Stimulated activated CD4-positive, alpha-beta T cell treated with anti-CD3 and anti-CD28 coated beads, Interleukin-12 subunit alpha, Interleukin-12 subunit beta, amount 100 ng/mL, for 48 hours (primary cell): ENCODE data around the gene RELN.
"Not testable (repeated sequence)": the region's sequence is repeated elsewhere in the genome, so short reads cannot be mapped to it uniquely, and the experiment has no call there.

Experiments
- DNase-seq, 3 donors: peaks; one replicate each; pipeline ENCODE4 v3.0.0-alpha.2; 2020; ENCODE audit warnings: low read depth in 2 of 3, low spot score in 1 of 3

Gene RELN

DNA sequence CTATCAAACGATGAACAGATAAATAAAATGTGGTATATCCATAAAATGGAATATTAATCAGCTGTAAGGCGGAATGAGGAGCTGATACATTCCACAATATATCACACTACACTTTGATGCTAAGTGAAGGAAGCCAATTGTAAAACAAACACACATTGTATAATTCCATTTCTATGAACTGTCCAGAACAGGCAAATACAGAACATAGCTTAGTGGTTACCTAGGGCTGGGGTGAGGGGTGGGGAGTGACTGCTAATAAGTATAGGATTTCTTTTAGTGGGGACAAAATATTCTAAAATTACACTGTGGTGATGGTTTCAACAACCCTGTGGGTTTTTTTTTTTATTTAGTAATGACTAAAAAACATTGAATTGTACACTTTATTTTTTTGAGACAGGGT is 461.3 kb downstream of the RELN start:
- DNase-seq: no peak

DNA sequence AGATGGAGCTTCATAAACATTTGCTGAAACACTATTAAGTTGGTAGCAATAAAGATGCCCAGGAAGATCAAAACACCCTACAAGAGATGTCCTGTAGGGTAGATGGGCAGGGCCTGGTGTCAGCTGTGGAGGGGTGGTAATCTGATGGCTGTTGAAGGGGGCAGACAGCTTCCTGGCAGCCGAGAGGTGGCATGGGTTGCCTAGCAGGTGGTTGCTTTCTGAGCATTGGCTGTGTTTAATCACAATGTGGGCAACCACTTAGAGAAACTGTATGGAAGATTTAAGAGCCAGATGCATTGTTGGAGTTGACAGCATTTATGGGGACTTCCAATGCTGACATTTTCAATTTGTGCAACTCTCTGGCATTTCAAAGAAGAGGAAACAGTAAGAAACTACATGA is 463.5 kb downstream of the RELN start:
- DNase-seq: no peak

DNA sequence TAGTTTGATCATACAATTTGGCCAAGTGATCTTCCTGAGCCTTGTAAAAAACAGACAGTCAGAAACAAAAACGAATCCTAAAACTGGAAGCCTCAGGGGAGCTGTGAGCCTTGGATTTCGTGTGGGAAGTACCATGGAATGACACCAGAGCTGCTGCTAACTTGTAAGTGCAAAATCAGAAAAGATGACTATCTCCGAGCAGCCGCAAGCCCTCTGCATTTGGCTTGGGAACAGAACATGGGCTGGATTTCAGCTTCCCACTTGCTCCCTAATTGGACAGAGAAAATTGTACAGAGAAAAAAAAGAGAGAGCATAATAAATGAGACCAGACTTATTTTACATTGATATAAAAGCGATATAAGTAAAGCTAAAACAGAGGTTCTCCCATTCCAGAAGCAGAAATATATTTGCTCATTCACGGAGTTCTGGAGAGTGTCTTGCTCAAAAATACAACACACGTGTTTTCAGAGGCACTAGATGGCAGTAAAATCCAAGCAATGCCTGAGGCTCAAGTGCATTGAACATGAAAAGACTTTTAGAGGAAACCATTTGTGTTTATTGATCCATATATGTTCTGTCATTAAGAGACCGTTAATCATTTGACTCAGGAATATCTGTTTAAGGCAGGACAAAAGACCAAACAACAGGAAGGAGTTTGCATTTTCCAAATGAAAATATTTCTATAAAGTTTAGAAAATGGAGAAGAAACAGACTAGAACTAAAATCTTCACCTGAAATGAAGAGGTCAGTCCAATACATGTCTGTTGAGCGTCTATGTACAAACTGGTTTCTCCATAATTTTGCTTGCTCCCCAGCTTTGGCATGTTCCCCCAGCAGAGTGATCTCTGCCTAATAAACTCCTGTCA is 465.2 kb downstream of the RELN start:
- DNase-seq: no peak

DNA sequence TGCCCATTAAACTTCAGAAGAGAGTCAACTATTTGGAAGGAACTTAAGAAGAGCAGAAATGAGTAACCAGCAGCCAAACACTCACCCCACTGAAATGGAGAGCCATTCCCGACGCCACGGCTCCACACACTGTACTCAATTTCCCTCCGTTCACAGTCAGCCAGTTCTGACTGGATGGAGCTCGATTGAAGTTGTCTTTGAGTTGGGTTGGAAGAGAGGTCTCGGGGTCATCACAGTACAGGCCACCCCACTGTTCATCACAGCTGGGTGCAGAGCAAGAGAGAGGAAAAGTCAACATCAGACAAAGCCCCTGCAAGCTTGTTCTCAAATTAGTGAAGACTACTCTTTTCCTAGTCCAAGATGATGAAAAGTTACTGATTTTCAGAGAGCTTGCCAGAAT is 467.5 kb downstream of the RELN start:
- no peak for DNase-seq

DNA sequence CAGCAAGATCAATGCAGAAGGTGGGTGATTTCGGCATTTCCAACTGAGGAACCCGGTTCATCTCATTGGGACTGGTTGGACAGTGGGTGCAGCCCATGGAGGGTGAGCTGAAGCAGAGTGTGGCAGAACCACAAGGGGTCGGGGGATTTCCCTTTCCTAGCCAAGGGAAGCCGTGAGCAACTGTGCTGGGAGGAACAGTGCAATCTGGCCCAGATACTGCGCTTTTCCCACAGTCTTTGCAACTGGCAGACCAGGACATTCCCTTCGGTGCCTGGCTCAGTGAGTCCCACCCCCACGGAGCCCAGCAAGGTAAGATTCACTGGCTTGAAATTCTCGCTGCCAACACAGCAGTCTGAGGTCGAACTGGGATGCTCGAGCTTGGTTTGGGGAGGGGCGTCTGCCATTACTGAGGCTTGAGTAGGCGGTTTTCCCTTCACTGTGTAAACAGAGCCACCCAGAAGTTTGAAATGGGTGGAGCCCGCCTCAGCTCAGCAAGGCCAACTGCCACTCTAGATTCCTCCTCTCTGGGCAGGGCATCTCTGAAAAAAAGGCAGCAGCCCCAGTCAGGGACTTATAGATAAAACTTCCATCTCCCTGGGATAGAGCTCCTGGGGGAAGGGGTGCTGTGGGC is 484.8 kb downstream of the RELN start:
- DNase-seq: no peak

DNA sequence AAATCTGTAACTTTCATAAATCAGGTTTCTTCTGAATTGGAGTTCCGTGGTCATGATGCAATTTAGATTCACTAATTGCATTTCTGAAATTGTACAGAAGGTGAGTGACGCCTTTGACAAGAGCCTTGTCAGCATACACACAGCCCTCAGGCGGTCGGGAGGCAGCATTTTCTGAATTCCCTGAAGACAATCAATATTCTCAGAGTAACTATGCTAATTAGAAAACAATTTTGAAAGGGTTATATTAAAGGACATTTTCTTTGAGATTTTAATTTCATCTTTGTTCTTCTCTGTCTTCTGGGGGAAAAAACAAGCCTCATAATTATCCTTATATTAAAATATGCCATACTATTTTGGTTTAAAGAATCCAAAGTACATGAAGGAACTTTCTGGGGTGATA is 488.3 kb downstream of the RELN start:
- no peak for DNase-seq

DNA sequence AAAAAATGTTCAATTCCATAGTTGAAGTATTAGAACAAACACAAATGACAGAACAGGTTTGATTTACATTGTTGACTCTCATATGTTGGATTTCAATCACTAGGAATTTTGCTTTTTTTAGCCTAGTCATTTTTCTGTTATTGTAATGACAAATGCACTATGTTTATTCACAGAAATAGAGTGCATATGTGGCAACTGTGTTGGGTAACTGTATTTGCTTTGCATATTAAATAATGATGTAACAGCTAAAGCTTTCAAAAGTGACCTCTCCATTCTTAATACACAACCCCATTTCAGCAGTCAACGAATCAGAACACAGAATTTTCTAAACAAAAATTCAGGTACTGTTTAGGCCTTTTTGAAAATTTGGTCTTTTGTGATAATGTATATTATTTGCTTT is 489.5 kb downstream of the RELN start:
- DNase-seq: no peak

DNA sequence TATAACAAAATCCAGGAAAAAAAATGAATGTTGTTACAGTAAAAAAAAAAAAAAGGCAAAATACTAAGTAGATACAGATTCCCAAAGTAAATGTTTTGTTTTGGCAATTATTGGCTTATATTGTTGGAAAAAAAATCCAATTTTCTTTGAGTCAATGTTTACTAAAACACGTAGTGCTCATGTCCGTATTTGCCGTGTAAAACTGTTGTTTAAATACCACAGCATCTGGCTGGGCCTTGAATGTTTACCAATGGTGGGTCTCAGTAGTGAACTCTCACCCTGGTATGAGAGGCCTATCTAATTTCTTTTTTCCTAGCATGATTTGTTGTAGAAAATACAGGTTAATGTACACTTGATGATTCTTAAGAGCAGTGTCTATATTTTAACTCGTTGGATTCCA is 502.0 kb downstream of the RELN start:
- DNase-seq: no peak

DNA sequence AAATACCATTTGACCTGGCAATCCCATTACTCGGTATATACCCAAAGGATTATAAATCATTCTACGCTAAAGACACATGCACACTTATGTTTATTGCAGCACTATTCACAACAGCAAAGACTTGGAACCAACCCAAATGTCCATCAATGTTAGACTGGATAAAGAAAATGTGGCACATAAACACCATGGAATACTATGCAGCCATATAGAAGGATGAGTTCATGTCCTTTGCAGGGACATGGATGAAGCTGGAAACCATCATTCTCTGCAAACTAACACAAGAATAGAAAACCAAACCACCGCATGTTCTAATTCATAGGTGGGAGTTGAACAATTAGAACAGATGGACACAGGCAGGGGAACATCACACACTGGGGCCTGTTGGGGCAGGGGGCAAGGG is 502.6 kb downstream of the RELN start:
- not testable (repeated sequence) for DNase-seq

DNA sequence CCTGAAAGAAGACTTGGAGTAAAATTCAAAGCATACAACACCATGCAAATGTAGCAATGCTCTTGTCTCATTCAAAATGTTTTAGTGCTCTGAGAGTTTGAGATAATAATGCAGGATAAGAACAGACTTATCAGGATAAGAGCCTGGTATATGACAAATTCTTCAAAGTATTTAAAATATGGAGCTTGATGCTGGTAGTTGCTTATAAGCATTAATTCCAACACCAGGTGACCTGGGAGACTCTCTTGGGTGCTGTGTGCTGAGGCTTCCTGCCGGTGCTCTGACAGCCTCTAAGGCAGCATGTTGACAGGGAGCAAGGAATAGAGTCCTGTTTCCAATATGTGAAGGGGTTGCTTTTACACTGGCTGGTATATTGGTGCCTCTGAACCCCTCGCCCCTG is 508.7 kb downstream of the RELN start:
- no peak for DNase-seq

DNA sequence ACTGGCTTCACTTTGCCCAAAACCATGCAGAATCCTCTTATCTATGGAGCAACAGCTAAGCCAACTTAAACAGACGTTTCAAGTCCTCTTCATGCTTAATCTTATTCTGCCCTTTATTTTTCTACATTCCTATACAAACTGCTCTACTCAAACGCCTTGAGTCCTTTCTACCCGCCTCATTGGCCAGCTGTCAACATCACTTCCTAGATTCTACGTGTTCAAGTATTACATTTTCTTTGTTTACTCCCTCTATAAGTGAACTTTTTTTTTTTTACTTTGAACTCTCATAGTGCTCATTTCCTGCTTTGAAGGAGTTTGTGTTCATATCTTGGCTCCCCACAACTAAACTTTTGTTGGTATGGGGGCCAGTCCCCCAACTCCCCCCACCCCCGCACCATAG is 514.5 kb downstream of the RELN start:
- no peak for DNase-seq

DNA sequence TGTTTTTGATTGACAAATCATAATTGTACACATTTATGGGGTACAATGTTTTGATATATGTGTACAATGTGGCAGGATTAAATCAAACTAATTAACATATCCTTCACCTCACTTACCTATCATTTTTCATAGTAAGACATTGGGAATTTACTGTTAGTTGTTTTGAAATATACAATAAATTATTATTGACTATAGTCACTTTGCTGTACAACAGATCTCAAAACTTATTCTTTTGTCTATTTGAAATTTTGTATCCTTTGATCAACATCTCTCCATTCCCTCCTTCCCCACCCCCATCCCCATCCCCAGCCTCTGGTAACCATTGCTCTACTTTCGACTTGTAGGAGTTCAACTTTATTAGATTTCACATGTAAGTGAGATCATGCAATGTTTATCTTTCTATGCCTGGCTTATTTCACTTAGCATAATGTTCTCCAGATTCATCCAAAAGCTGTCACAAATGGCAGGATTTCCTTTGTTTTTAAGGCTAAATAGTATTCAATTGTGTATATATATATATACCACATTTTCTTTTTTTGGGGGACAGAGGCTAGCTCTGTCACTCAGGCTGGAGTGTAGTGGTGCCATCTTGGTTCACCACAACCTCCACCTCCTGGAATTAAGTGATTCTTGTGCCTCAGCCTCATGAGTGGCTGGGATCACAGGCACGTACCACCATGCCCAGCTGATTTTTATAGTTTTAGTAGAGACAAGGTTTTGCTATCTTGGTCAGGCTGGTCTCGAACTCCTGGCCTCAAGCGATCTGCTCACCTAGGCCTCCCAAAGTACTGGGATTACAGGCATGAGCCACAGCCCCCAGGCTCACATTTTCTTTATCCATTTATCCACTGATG is 520.1 kb downstream of the RELN start:
- no peak for DNase-seq

DNA sequence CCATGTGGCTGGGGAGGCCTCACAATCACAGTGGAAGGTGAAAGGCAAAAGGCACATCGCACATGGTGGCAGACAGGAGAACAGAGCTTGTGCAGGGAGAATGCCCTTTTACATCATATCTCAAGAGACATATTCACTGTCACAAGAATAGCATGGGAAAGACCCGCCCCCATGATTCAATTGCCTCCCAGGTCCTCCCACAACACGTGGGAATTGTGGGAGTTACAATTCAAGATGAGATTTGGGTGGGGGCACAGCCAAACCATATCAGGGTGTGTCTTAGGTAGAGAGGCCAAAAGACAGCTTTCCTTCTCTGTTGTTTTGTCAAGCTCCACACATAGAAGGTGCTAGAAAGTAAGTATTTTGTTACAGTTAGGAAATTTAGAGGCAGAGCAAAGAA is 522.6 kb downstream of the RELN start:
- no peak for DNase-seq

DNA sequence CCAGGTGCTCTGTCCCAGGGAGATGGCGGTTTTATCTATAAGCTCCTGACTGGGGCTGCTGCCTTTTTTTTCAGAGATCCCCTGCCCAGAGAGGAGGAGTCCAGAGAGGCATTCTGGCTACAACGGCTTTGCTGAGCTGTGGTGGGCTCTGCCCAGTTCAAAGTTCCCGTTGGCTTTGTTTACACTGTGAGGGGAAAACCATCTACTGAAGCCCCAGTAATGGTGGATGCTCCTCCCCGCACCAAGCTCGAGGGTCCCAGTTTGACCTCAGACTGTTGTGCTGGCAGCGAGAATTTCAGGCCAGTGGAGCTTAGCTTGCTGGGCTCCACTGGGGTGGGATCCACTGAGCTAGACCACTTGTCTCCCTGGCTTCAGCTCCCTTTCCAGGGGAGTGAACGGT is 527.1 kb downstream of the RELN start:
- no peak for DNase-seq

DNA sequence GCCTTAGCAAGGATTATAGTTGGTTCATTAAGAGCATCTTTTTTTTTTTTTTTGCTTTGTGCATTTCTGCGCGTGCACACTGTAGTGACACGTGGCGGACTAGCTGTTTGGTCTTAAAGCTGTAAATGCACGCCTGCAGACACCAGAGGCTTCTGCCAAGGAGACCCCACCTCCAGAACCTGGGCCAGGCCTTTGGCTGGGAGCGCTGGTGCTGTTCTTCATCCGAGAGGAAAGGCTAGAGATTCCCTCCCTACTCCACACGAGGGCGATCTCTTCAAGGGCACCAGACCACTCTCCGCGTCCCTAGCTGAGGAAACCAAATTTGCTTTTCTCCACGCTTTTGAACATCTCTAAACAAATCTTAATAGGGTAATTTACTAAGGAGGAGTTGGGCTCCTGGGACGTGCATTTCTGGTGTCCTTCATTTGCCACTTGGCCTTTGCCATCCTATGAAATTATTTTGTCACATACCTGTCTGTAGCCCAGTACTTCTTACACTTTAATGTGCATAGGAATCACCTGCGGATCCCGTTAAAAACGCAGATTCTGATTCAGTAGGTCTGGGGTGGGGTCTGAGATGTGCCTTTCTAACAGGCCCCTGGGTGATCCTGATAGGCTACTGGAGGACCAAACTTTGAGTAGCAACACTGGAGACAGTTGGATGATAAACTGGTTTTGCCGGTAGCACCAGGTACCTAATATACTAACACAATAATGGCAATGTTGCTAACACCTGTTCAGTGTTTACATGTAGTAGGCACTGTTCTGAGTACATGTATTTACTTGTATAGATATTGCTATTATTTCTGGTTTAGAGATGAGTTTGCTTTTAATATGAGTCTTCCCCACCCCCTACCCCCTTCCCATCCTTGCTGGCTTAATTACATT is 542.1 kb downstream of the RELN start:
- DNase-seq: peak in 2 of 3 donors; percentile 9 to 19

DNA sequence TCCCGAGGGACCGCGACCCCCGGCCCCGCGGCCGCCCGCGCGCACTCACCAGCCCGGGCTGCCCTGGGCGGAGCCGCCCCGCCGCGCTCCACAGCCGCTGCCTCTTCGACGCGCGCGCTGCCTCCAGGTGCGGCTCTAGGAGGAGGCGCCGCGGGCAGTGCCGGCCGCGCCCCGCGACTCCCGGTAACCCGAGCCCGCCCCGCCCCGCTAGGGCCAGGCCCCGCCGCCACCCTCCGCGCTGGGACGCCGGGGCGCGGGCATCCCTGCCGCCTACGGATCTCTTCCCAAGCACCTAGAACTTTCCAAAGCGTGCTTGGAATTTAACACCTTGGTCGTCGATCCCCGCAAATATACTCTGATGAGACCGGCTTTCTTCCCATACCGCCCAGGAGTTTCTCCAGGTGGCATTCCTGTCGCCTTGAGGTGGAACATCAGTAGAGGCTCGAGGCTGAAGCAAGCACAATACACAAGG is 543.4 kb downstream of the RELN start, which contains the start of gene SLC26A5:
TSS of gene SLC26A5 (minus strand) at position 159 of the 472 bp plus-strand sequence. CDS start 24,693 bp downstream, outside the sequence.
- no peak for DNase-seq

DNA sequence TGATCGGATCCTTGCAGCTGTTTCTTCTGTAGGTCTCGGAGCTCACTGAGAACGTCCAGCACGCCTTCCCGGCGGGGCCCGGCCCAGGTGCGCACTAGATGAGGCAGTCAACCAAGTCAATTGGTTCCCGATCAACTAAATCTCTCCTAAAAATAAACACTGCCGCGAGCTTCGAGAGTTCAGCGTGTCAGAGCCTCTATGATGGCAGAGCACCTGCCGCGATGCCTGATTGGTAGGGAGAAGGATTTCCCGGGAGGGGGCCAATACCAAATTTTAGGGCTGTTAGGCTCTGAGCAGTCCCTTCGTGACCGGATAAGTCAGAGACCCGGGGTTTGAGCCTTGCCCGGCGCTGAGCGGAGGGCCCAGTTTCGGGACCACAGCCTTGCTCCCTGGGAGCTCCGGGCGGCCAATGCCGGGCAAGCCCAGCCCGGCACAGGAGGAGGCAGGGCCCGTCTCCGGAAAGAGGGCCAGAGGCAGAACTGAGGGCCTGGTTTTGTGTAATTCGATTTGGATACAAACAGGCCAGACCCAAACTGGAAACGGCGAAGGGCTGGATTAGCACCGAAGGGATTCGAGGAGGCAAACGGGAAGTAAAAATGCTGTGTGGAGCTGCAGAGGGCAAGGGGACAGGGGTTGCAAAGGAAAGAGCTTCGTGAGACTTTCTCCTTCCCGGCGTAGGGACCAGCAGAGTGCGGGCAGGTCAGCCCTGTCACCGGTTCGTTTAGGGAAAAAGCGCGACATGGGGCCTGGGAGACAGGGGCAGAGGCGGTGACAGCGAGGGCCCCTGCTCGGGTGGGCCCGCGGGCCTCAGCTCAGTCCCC is 544.0 kb downstream of the RELN start:
- no peak for DNase-seq

DNA sequence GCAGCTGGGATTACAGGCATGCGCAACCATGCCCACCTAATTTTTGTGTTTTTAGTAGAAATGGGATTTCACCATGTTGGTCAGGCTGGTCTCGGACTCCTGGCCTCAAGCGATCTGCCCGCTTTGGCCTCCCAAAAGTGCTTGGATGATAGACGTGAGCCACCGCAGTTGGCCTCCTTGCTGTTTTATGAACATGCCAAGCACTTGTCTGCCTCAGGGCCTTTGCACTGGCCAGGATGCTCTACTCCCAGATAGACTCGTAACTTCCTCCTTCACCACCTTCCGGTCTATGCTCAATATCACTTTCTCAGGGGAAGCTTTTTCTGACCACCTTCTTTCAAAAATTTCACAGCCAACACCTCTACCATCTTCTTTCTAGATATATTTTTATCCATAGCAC is 549.8 kb downstream of the RELN start:
- DNase-seq: no peak

DNA sequence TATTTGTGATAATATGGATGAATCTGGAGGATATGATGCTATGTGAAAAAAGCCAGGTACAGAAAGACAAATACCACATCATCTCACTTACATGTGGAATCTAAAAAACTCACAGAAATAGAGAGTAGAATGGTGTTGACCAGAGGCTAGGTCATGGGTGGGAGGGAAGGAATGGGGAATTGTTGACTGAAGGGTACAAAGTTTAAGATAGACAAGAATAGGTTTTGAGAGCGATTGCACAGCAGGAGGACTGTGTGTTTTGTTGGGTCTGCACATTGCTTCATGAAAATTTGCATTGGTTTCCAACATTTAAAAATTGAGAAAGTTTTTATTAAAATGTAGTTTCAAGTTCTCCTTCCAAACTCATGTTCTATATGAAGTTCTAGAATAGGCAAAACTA is 551.8 kb downstream of the RELN start:
- no peak for DNase-seq

DNA sequence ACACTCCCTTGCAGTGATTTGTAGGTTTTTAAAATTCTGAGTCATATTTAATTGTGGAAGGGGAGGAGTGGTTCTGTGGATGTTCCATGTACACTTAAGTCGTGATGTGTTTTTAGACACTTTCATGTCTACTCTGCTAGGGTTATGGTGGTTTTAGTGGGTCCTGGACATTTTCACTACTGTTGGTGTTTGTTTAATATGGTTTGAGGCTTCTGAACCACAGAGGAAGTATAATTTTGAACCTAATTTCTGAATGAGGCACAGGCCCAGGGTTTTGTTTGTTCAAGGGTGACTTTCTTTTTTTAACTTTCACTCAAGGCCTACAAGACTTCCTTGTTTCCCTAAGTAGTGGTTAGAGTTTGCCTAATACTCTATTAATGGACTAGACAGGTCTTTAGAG is 556.7 kb downstream of the RELN start:
- no peak for DNase-seq
